ENCODE data around the gene FBXL7. TPM values are rescaled to one million over a fixed set of nuclear protein-coding genes. Genes with fewer than 3 reads are reported as not detected.

The FBXL7 gene
- total RNA-seq, 2 experiments from 2014 or later: not detected

DNA sequence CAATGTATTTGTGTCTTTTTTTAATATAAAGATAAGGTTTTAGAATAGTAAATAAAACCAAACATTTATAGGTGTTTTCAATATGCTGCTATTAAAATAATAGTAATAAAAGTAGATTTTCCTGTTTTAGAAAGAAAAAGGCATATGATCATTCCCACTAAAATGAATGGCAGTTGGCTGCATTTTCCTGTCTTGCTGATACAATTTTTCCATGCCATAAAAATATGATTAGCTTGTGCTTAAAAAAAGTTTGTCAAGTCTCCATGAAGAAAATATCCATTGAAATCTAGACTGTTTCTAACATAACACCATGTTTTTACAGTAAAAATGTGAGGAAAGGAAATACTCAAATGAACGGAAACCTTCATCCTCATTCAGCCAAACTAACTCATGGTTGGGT is 65.0 kb downstream of the FBXL7 start:
- Mint-ChIP-seq H3K9me3 (peaks cover 4% of the 10 kb centered on the region), H3K27me3 (no peaks in the 10 kb centered on the region), H3K36me3 (no peaks in the 10 kb centered on the region), H3K27ac (no peak overlapping the region), H3K4me3 (no peak overlapping the region), H3K4me1 (no peaks in the 10 kb centered on the region)
- DNase-seq: no peak
- no peak for ATAC-seq (ENCODE audit: low read depth)
- POLR2A ChIA-PET: no interaction called here

DNA sequence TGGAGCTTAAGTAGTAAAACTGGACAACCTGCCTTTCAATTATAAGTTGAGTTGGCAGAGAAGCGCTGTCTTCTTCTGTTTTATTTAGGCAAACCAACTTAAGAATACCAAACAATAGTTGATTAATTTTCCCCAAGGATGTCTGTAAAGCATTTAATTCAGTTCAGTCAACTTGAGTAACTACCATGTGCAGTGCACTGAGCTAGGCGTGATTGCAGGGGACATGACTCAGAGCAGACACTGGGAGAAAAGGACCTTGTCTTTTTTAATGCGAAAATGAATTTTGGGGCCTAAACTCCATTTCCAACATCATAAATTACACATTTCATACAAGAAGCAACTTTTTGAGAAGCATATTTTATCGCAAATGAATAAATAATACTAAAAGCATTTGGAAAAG is 66.3 kb downstream of the FBXL7 start:
- Mint-ChIP-seq H3K9me3 (peaks cover 5% of the 10 kb centered on the region), H3K4me1 (no peaks in the 10 kb centered on the region), H3K36me3 (no peaks in the 10 kb centered on the region), H3K27ac (no peak overlapping the region), H3K4me3 (no peak overlapping the region), H3K27me3 (no peaks in the 10 kb centered on the region)
- POLR2A ChIA-PET: no interaction called here
- ATAC-seq (ENCODE audit: low read depth): no peak
- no peak for DNase-seq

DNA sequence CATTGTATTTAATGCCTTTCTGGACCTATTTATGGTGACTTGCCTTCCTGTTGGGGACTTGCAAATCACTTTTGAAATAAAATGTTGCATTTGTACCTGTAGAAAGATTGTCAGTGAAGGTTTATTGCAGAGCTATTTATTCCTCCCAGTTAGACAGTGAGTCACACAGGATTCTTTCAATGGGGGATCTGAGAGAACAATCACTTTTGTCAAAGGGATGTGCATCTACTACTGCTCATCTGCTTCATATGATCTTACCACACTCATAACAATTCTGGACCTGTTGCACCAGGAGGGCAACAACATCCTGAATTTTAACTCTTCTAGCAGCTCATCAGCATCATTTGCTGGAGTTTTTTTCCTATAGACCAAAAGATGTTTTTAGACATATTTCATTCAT is 66.8 kb downstream of the FBXL7 start:
- Mint-ChIP-seq H3K27me3 (no peaks in the 10 kb centered on the region), H3K9me3 (peaks cover 5% of the 10 kb centered on the region), H3K27ac (no peak overlapping the region), H3K4me1 (no peaks in the 10 kb centered on the region), H3K36me3 (no peaks in the 10 kb centered on the region), H3K4me3 (no peak overlapping the region)
- POLR2A ChIA-PET: no interaction called here
- DNase-seq (no peak), ATAC-seq (ENCODE audit: low read depth) (no peak)

DNA sequence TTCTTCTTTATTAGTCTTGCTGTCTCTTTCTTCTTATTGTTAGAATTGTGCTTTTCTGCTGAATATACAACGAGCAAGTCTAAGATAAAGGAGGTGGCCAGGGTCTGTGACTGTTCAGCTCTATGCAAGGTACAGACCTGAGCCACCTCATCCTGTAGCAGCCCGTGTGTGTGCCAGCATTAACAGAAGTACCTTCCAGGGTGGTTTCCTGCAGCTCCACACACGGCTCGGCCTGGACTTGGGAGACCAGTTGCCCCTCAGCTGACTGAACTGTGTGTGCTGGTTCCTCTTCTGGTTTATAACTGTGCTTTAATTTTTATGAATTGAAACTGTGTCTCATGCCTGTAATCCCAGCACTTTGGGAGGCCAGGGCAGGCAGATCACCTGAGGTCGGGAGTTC is 70.5 kb downstream of the FBXL7 start:
- POLR2A ChIA-PET: no interaction called here
- Mint-ChIP-seq H3K9me3 (peaks cover 3% of the 10 kb centered on the region), H3K27me3 (no peaks in the 10 kb centered on the region), H3K4me1 (no peaks in the 10 kb centered on the region), H3K4me3 (no peak overlapping the region), H3K36me3 (no peaks in the 10 kb centered on the region), H3K27ac (no peak overlapping the region)
- no peak for ATAC-seq (ENCODE audit: low read depth)
- DNase-seq: no peak

DNA sequence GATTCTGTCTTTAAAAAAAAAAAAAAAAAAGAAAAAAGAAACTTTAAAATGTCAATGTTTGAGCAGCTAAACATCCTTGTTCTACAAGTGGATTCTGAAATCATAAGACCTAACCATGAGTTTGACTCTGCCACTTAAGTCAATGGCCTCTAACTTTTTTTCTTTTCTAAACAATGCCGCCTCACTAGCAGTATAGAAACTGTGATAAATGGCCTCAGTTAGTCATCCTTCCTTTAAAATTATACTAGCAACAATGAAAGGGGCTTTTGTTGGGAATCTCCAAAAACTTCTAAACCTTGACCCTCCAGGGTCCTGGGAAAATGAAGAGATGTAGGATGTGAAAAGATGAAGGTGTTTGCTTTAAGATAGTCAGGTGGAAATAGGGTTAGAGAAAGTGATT is 71.1 kb downstream of the FBXL7 start:
- H3K27ac Mint-ChIP-seq: no peak overlapping the region
- no peak for DNase-seq
- POLR2A ChIA-PET: no interaction called here
- no peaks in the 10 kb centered on the region for H3K36me3 Mint-ChIP-seq
- ATAC-seq (ENCODE audit: low read depth): no peak
- no peaks in the 10 kb centered on the region for H3K4me1 Mint-ChIP-seq
- no peaks in the 10 kb centered on the region for H3K27me3 Mint-ChIP-seq
- H3K4me3 Mint-ChIP-seq: no peak overlapping the region
- peaks cover 3% of the 10 kb centered on the region for H3K9me3 Mint-ChIP-seq

DNA sequence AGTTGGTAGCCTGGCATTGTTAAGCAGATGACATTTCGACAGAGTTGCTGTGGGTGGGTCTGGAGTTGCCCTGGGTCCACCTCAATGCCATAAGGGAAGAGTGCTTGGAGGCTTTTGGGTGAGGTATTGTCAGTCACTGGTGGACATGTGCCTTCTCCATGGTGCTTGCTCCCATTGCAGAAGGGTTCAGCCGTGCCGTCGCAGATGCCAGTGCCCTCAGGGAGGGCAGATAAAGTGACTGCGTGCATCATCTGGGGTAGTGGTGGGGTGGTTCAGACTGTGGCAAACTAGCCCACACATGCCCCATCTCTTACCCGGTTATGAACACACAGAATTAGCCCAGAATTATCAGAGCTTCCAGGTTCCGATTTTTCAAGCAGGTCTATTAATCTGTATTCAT is 71.6 kb downstream of the FBXL7 start:
- Mint-ChIP-seq H3K27me3 (no peaks in the 10 kb centered on the region), H3K4me3 (no peak overlapping the region), H3K27ac (no peak overlapping the region), H3K36me3 (no peaks in the 10 kb centered on the region), H3K4me1 (no peaks in the 10 kb centered on the region), H3K9me3 (peaks cover 3% of the 10 kb centered on the region)
- no peak for DNase-seq
- no peak for ATAC-seq (ENCODE audit: low read depth)
- POLR2A ChIA-PET: no interaction called here

DNA sequence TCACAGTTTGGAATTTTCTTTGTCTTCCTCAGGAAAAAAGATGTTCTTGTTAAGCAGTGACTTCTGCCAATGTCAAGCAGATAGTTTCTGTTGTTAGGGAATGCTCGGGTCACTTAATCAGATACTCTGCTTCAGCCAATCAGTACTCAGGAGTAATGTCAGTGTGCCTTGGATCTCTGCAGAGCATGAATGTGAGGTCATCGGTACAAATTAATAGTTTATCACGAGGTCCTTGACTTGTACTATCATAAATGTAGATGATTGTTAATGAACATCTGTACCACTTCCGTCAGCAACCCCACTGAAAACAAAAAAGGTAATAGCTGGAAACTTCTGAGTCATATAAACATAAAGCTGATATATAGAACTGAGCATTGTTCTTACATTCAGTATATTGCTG is 73.6 kb downstream of the FBXL7 start:
- ATAC-seq (ENCODE audit: low read depth): no peak
- POLR2A ChIA-PET: no interaction called here
- H3K9me3 Mint-ChIP-seq: peaks cover 1% of the 10 kb centered on the region
- no peaks in the 10 kb centered on the region for H3K4me1 Mint-ChIP-seq
- DNase-seq: no peak
- H3K36me3 Mint-ChIP-seq: no peaks in the 10 kb centered on the region
- no peak overlapping the region for H3K4me3 Mint-ChIP-seq
- no peak overlapping the region for H3K27ac Mint-ChIP-seq
- H3K27me3 Mint-ChIP-seq: no peaks in the 10 kb centered on the region

DNA sequence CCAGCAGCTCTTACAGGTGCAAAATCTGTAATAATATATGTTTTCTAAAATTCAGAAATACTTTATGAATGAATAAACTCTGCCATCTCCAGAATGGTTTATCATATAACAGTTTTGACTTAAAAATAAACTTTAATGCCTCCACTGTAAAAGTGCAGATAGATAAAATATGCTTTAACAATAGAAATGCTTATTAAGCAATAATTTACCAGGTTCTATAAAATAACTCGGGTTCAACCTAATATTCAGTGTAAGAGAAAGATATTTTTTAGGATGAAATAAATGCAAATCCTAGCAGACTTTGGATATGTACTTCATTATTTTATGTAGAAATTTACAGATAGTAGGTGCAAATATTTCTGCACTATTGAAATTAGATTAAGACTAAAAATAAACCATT is 74.1 kb downstream of the FBXL7 start:
- Mint-ChIP-seq H3K4me1 (no peaks in the 10 kb centered on the region), H3K27ac (no peak overlapping the region), H3K27me3 (no peaks in the 10 kb centered on the region), H3K9me3 (peaks cover 1% of the 10 kb centered on the region), H3K4me3 (no peak overlapping the region), H3K36me3 (no peaks in the 10 kb centered on the region)
- ATAC-seq (ENCODE audit: low read depth) (no peak), DNase-seq (no peak)
- POLR2A ChIA-PET: no interaction called here

DNA sequence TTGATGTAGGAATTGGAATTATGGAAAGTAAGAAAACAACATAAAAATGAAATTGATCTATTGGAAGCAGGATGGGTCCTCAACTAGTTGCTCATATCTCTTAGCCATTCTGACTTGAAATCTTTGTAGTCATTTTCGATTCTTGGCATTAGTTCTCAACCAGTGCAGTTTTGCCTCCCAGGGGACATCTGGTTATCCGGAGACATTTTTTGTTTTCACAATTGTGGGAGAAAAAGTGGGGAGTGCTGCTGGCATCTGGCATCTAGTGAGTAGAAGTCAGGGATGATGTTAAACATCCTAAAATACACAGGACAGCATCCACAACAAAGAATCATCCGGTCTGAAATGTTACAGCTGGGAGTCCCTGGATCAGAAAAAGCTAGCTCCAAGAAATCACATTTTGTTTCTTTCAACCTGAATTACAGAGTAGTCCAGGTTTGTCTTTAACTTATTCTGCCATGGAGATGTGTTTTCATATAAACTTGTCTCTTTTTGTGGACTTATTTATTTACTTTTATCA is 74.9 kb downstream of the FBXL7 start:
- no peaks in the 10 kb centered on the region for H3K4me1 Mint-ChIP-seq
- ATAC-seq (ENCODE audit: low read depth) (no peak), DNase-seq (no peak)
- no peak overlapping the region for H3K27ac Mint-ChIP-seq
- no peak overlapping the region for H3K4me3 Mint-ChIP-seq
- H3K36me3 Mint-ChIP-seq: no peaks in the 10 kb centered on the region
- H3K9me3 Mint-ChIP-seq: peaks cover 1% of the 10 kb centered on the region
- no peaks in the 10 kb centered on the region for H3K27me3 Mint-ChIP-seq
- POLR2A ChIA-PET: no interaction called here

DNA sequence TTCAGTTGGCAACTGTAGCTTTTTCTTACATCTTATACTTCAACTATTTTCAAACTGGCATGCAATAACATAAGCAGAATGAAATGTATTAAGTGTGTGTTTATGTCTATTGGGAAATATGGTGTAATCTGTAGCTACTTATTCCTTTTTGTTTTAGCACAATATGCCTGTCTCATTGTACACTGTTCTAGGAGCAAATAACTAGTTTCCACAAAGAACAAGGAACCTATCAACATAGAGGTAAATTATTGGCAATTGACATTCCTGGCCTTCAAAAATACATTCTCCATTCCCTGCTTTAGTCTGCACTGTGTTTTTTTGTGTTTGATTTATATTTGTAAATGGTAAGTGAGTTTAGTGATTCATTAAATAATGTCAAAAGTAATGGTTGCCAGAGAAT is 75.7 kb downstream of the FBXL7 start:
- no peak for ATAC-seq (ENCODE audit: low read depth)
- no peak for DNase-seq
- POLR2A ChIA-PET: no interaction called here
- peaks cover 1% of the 10 kb centered on the region for H3K9me3 Mint-ChIP-seq
- H3K27me3 Mint-ChIP-seq: no peaks in the 10 kb centered on the region
- H3K27ac Mint-ChIP-seq: no peak overlapping the region
- no peaks in the 10 kb centered on the region for H3K4me1 Mint-ChIP-seq
- no peaks in the 10 kb centered on the region for H3K36me3 Mint-ChIP-seq
- no peak overlapping the region for H3K4me3 Mint-ChIP-seq

DNA sequence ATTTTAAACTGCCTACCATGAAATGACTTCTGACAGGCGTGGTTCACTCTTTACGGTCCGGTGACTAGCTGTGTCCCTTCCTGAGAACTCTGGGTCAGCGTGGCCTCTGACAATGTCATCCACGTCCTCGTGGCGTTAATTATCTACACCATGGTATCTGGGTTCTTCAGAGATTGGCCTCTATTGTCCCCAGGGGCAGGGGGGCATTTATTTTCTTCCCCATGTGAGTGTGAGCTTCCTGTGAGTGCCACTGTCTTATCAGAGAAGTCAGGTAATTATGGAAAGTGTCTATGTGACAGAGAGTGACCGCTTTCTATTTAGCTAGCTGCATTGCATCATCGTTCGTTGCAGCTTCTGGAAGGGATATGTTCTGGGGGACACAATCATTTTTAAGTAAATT is 77.2 kb downstream of the FBXL7 start:
- no peak for DNase-seq
- Mint-ChIP-seq H3K36me3 (no peaks in the 10 kb centered on the region), H3K4me3 (no peak overlapping the region), H3K27me3 (no peaks in the 10 kb centered on the region), H3K27ac (no peak overlapping the region), H3K4me1 (no peaks in the 10 kb centered on the region), H3K9me3 (no peaks in the 10 kb centered on the region)
- ATAC-seq (ENCODE audit: low read depth): no peak
- POLR2A ChIA-PET: no interaction called here

DNA sequence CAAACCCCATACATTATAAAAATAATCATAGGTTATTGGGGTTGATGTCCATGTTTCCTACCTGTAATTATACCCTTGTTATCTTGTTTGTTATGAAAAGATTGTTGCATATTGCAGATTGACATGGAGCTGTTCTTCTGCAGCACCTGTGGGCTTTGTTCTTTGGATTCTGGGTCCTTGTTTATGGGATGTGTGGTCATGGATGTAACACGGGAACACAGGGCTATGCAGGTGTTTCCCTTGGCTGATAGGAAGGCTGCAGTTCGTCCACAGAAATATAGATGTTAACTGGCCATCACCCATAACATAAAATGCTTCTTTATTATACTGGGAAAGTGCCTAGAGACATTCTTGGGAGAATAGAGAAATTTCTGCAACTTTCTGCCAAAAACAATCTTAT is 77.9 kb downstream of the FBXL7 start:
- H3K36me3 Mint-ChIP-seq: no peaks in the 10 kb centered on the region
- no peaks in the 10 kb centered on the region for H3K4me1 Mint-ChIP-seq
- H3K27me3 Mint-ChIP-seq: no peaks in the 10 kb centered on the region
- DNase-seq (no peak), ATAC-seq (ENCODE audit: low read depth) (no peak)
- POLR2A ChIA-PET: no interaction called here
- no peak overlapping the region for H3K4me3 Mint-ChIP-seq
- H3K9me3 Mint-ChIP-seq: no peaks in the 10 kb centered on the region
- no peak overlapping the region for H3K27ac Mint-ChIP-seq

DNA sequence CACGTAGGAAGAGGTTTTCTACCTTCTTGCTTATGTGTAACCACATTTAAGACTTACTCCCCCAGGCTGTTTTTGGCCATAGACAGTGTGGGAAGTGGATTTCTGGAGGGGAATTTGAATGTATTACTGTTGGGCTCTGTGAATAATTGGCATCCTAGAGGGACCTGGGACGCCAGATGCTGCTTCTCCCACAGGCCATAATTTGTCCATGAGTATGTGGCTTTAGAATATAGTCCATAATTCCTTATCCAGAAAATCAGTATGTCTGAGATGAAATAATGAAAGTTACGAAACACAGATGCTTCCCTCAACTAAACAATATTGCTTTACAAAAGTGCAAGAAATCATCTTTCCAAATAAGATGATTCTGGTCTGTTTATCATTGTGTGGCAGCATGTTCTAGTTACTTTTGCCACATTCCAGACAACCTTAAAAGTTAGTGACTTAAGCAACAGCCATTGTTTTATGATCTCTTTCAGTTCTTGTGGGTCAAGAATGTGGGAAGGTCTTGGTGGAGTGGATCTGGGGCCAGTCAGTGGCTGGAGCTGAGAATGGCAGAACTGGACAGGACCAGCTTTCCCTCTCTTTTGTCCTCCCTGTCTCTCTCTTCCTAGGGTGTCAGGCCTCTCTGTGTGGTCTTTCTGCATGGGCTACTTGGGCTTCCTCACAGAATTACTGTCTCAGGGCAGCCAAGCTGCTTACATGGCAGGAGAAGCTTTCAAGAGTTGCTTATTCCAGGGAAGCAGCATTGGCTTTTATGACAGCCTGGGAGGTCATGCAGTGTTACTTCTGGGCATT is 79.4 kb downstream of the FBXL7 start:
- Mint-ChIP-seq H3K4me1 (no peaks in the 10 kb centered on the region), H3K27ac (no peak overlapping the region), H3K4me3 (no peak overlapping the region), H3K9me3 (no peaks in the 10 kb centered on the region), H3K27me3 (no peaks in the 10 kb centered on the region), H3K36me3 (no peaks in the 10 kb centered on the region)
- no peak for ATAC-seq (ENCODE audit: low read depth)
- POLR2A ChIA-PET: no interaction called here
- no peak for DNase-seq

DNA sequence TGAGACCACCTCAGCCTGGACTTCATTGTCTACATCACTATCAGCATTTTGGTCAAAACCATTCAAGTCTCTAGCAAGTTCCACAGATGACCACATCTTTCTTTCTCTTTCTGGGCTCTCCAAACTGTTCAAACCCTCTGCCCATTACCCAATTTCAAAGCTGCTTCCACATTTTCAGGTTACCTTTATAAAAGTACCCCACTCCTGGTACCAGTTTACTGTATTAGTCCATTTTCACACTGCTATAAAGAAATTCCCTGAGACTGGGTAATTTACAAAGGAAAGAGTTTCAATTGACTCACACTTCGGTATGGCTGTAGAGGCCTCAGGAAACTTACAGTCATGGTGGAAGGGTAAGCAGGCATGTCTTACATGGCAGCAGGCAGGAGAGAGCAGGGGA is 84.5 kb downstream of the FBXL7 start:
- Mint-ChIP-seq H3K4me3 (no peak overlapping the region), H3K27ac (no peak overlapping the region), H3K9me3 (peaks cover 3% of the 10 kb centered on the region), H3K27me3 (no peaks in the 10 kb centered on the region), H3K36me3 (no peaks in the 10 kb centered on the region), H3K4me1 (no peaks in the 10 kb centered on the region)
- DNase-seq: no peak
- no peak for ATAC-seq (ENCODE audit: low read depth)
- POLR2A ChIA-PET: no interaction called here

DNA sequence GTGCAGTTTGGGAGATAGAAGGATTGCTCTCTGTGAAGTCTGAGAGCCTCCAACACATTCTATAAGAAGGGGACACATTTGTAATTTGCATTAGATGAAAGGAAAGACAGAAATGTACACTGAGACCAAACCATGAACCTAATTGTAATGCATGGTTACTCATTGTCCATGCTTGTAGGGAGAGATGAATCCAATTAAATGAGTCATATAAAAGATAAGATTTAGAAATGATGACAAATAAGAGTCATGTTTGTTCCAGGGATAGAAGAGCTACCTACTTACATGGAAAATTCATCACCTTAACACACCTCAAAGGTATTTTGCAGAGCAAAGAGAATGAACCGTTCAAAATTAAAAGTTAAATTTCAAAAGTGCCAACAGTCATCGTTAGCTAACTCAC is 85.1 kb downstream of the FBXL7 start:
- ATAC-seq (ENCODE audit: low read depth): no peak
- POLR2A ChIA-PET: no interaction called here
- no peaks in the 10 kb centered on the region for H3K27me3 Mint-ChIP-seq
- no peaks in the 10 kb centered on the region for H3K36me3 Mint-ChIP-seq
- H3K4me3 Mint-ChIP-seq: no peak overlapping the region
- DNase-seq: no peak
- H3K4me1 Mint-ChIP-seq: no peaks in the 10 kb centered on the region
- H3K9me3 Mint-ChIP-seq: peaks cover 3% of the 10 kb centered on the region
- H3K27ac Mint-ChIP-seq: no peak overlapping the region
